Stimulated activated CD8-positive, alpha-beta memory T cell treated with anti-CD3 and anti-CD28 coated beads, Interleukin-4, amount 100 ng/mL, for 24 hours (primary cell): ENCODE results near the gene WDR64.

Experiments used
- DNase-seq: peaks from one replicate; pipeline ENCODE4 v3.0.0-alpha.2; 2020; ENCODE audit warnings: low read depth

Gene WDR64

DNA sequence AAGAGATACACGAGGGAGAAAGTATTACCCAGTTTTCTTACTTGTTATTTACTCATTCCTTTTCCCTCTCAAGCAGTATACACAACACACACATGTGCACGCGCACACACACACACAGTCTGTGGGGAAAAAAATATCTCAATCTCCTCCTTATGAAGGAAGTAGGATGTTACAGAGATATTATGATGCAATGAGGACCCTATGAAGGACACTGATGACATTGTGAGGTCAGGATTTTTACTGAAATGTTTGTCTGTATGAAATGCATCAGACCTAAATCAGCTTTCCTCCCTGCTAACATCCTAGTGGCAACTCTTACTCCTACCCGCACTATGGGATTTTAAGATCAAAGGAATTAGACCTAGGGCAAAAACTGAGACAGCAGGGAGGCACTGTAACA lies at the start of gene WDR64:
Gene WDR64 (plus strand): TSS at position 270 of the 400 bp plus-strand sequence. CDS start 204 bp downstream, outside the sequence.
- DNase-seq = no peak

DNA sequence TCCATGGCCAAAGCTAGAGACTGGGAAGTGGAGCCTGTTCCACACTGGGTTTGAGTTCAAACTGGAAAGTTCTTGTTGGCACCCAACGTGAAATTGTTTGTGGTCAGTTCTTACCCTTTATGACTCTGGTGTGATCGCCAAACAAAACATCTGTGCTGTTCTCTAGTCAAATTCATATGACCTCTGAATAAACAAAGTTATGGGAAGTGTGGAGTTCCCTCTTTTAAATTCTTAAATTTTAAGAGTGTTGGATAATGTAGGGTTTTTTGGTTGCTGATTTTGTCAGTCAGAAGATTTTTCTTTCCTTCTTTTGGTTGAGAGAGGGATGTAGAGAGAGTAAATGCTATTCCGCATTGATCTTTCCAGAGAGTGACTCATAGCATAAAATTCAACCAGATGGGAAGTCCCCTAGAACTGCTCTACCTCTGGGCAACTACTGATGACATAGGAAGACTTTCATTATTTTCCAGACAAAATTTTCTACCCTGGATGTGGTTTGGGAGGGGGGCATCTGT lies 48.3 kb upstream of the WDR64 start:
- no peak for DNase-seq

DNA sequence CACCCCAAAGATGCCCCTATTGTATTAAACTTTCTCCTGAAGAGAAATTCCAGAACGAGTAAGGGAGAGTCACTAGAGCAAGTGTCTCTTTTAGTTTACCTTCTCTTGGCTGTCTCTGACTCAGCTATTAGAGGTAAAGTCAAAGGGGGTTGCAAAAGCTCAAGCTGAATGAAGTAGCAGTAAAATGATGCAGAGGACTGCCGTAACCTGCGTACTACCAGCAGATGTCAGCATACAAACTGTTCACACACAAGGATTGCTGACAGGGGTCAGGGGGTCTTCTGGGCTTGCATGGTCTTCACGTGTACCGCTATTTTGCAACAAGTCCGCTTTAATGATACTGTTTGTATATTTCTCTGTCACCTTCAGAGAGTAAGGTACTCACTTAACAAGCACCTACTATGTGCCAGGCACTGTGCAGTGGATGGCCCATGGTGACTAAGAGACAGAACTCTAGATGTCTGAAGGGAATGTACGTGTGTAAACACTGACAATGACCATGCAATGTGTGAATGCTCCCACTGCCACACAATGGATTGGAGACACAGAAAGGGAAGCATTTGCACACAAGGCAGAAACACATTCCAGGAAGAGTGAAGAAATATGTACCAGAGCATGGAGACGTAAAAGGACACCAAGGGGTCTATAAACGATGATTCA lies 46.8 kb upstream of the WDR64 start:
- DNase-seq = no peak

DNA sequence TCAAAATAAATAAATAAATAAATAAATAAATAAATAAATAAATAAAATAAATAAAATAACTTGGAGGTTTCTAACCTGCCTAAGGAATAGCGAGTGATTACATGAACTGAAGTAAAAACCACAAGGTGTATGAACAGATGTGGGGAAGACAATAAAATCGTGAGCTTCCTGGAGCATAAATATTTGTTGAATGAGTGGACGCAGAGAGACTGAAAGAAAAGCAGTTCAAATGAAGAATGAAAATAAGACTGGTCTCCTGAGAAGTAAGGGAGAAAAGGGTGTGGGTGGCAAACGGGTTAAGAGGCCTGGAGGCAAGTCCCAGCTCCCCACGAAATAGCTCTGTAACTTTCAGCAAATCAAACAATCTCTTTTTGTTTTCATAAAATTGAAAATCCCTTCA lies 45.5 kb upstream of the WDR64 start:
- DNase-seq = no peak

DNA sequence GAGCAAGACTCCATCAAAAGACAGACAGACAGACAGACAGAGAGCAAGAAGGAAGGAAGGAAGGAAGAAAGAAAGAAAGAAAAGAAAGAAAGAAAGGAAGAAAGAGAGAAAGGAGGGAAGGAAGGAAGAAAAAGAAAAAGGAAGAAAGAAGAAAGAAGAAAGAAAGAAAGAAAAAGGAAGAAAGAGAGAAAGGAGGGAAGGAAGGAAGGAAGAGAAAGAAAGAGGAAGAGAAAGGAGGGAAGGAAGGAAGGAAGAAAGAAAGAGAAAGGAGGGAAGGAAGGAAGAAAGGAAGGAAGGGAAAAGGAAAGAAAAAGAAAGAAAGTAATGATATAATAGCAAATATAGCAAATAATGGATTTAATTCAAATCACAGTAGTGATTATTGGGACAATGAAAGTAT lies 44.6 kb upstream of the WDR64 start:
- DNase-seq = no peak

DNA sequence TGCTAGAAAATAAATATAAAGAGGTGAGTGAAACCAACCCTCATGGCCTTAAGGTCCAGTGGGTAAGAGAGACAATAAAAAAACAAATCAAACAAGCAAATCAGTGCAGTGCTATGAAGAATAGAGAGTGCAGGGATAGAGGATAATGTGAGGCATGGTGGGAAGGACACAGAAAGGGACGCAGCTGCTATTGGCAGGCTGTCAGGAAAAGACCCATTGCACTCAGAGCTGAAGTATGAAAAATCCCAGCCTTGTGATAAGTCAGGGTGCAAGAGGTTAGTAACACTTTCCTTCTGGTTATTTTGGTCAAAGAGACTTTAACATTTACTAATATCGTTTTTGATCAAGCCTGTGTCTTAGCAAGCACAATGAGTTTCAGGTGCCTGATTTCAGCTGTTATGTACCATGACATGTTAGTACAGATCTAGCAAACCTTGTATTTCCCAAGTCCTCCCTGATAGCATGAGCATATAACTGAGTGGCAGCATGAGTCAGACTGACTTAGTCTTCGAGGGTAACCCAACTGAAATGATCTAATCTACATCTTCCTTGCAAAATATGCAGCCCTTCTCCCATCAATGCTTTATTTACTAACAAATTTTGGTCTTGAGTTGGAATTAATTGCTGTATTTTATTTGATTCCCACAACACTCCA lies 43.6 kb upstream of the WDR64 start:
- DNase-seq = no peak

DNA sequence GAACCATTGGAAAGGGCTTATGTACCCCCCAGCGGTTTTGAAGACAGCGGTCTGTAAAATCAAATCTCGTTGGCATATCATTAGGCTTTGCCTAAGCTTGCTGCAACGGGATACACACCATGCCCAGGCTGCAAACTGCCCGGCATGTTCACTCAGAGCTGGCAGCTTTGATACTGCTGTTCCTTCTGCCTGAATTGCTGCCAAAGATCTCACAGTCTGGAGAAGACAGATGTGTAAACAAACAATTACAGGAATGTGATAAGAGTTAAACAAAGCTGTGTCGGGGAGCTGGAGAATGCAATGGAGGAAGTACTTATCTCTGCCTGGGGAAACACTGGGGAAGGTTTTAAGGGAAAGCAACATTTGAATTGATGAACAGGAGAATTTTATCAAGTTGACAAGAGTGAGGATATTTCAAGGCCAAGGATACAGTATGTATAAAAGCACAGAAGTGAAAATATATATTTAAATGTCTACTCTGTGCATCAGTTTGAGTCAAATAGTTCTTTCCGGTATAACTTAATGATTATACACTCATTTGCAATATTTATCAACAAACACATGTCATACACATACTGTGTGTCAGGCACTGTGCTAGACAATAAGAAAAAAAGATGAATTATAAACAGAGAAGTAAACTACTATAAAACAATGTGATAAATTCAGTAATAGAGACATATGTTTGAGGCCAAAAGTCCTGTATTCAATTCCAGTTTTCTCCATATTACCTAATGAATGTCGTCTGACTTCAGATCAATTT lies 41.8 kb upstream of the WDR64 start:
- no peak for DNase-seq

DNA sequence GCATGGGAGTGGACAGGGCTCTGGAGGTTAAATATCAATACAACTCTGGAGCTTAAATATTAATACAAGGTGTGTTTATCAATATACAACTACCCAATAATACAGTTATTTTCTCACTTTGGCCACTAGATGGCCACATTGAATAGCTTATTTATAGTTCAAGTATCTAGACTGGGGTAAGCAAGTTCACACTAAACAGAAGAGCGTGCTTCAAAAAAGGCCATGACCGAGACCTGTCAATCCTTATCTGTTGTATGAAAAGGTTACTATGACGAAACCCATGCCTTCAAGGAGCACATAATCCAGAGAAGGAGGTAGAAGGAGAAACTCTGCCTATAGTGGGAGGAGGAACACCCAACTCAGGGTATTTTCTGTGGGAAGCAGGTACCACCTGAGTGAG lies 41.0 kb upstream of the WDR64 start:
- no peak for DNase-seq

DNA sequence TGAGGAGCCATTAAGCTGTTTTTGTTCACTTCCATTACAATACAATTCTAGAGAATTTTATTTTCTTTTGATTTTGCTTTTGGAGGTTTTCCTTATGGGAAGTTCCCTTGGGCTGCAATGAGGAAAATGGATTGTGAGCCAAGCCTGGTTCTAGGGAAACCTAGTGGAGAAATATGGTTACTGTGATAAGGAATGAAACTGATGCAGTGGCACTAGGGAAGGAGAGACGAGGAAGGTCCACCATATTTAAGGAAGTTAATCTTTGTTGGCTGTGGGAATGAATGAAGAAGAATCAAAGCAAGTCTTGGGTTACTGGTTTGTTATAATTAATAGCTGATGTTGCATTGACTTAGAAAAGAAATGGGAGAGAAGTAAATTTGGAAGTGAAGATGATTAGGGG lies 40.3 kb upstream of the WDR64 start:
- DNase-seq = no peak

DNA sequence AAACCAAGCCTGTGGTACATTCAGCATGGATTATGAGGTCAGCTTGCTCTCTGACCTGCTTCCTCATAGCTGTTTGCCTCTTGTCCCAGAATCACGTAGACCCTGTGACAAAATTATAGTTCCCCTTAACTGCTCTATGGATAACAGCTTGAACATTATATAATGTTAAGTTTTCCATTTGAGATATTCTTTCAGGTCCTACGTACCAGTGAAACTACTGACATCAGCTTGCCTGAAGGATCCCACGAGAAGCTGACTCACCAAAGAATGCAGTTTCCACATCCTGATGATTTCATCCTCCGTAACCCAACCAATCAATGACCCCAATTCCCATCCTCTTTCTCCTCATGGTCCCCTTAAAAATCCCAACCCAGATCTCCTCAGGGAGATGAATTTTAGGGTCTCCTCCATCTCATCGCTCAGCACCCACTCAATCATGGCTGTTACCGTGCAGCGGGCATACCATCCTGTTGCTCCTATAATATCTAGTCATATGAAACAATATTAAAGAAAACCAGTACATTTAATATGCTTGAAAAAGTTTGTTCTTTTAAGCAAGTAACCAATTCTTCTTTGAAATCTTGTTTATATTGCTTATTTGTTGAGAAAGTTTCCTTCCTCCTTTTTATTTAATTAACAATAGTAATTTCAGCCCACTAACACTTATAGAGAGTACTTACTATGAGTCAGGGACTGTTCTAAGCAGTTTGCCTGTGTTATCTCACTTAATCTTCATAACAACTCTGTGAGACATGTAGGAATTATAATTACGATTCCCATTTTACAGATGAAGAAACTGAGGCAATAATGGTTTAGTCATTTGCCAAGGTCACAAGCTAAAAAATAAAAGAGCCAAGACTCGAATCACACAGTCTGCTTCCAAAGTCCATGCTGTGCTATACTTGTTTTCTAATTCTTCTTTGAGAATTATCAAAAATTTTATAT lies 39.3 kb upstream of the WDR64 start:
- DNase-seq = no peak

DNA sequence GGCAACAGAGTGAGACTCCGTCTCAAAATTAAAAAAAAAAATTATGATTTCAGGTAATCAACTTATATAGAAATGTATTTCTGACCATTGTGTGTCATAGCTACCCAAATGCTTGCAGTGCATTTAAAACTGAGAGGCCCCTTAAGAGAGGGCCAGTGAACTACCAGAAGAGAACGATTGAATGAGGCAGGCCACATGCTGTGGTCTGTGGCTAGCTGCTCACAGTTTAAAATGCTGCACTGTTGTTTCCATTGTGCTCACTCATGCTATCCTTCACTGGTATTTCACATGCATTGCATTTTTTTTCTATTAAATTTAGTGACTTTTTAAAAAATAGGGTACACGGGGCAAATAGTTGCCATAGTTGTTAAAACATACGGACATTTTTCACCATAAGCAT lies 37.9 kb upstream of the WDR64 start:
- DNase-seq = no peak

DNA sequence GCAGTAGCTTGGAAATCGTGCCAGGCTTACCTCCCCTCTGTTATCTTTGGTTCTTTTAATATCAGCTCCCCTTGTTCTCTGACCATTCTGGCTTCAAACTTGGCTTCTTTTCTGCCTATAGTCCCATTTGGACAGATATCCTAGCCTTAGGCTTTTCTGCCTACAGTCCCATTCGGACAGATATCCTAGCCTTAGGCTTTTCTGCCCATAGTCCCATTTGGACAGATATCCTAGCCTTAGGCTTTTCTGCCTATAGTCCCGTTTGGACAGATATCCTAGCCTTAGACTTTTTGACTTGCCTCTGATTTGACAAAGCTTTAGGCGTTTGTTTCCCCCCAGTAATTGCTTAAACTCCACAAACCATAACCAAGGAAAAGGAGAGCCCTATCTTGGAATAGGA lies 37.5 kb upstream of the WDR64 start:
- no peak for DNase-seq

DNA sequence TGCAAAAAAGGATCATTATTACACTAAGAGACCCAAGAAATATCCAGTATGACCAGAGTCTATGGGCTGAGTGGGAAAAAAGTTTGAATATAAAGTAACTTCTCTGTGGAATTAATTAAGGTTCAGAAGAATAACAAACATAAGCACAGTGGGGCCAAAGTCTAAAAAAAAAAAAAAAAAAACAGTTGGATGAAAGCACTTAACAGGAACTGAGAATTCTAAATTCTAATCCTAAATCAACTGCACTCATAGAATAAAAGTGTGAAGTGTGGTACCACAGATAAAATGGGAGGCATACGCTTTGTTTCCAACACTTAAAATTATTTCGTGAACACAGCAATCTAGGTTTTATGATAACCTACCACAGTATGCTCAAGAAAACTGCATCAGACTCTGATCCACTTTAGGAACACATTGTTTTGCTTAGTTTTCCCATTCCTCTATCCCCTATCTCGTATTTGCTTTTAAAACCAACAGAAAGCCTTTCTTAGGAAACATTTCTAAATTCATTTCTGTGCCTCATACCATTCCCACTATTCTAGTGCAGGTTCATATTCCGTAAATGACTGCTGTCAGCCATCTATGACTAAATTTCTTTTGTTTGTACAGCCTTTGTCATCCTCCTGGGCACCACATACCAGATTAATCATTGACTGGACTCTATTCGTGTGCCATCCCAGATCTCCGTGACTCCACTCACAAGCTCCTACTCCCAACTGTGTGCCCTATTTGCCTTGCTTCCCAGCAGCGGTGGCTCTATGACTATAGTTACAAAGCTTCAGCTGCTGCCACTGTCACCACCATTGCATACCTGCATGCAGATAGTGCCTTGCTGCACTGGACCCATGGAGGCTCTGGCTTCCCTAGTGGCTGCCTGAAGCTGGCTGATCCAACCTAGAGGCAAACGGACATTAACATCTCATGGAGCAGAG lies 36.8 kb upstream of the WDR64 start:
- no peak for DNase-seq

DNA sequence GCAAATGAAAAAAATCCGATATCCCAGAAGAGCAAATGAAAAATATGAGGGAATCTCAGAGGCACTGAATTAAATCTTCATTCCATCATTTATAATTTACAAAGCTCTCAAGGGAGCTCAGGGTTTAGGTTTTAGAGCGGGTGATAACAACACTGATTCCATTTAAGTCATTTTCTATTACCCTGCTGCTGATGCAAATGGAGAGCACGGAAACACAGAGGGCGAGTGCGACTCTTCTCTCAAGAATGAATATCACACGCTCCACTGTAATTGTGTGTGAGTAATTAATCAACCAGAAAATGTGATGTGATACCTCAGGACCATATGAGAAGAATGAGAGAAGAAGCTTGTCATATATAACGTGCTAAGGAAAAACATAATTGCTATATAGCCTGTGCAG lies 34.7 kb upstream of the WDR64 start:
- no peak for DNase-seq

DNA sequence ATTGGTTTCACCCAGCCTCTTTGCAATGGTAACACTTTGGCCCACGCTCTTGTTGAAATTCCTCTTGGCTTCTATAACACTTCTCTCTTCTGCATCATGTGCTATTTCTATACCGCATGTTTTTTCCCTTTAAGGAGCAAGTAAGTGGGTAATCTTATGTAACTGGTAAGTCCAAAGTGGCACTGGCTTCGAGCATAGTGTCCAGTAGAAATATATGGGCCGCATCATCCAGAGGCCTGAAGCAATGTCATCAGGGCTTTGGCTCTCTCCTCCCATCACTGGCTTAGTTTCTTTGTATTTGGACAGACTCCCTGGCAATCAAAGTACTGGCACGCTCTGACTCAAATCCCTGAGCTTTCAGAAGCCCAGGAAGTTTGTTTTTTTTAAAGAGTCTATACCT lies 29.4 kb upstream of the WDR64 start:
- no peak for DNase-seq

DNA sequence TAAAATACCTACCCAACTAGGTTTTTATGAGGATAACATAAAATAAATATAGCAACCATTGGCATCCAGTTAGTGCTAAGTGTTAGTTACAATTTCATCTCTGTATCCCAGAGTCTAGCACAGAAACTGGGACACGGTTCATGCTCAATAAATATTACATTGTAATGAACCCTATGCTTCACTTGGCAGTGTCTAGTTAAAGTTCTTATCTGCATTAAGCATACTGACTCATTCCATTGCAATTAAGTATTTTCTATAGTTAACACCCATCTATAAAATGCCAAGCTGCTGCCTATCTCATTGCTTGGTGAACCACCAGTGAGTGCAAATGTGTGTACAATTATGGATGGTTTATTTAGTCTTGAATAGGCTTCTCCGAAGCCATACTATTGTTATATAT lies 27.1 kb upstream of the WDR64 start:
- no peak for DNase-seq

DNA sequence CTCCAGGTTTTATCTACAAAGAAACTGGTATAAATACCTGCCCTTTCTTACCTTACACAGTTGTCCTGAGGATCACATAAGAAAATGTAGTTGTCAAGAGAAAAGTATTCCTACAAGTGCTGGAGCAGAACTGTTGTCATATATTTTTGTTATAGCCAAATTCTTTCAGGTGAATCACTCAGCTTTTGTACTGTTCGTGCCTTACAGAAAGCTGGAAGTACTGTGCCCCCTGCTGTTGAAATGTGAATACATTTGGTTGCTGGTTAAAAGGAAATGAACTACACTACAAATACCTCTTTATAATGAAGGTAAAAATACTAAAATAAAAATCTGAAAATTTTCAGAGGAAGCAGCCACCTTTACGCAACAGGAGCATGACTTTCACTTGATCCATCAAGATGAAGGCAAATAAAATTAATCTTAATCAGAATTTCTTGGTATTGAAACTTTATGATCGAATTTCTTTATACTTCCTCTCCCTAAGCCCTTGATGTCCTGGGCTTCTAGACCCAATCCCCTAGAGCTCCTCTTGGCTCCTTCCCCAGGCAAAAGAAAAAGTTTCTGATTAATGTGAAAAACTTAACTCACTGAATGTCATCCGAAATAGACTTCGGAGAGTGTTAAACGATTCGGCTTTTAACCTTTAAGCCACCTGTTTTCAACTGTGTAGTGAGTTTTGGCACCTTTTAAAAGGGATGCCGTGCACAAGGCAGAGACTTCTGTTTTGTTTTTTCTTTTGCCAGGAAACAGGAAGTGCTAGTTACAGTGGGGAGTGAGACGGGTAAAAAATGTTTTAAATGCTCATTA lies 24.4 kb upstream of the WDR64 start:
- no peak for DNase-seq

DNA sequence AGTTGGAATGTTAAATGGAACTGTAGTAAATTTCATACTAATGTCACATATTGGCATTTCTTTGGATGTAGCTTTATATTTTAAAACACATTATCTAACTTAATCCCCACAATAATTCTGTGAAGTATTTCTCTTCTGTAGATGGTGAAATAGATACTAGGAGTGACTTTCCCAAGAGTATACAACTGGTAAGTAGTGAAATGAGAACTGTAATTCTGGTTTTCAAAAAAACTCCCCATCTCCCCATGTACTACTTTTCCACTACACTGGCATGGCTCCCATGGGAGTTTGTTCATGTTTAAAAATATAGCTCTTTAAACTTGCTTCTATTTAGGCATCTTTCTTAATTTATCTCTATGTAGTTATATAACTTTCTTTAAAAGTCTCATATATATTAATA lies 22.1 kb upstream of the WDR64 start:
- no peak for DNase-seq

DNA sequence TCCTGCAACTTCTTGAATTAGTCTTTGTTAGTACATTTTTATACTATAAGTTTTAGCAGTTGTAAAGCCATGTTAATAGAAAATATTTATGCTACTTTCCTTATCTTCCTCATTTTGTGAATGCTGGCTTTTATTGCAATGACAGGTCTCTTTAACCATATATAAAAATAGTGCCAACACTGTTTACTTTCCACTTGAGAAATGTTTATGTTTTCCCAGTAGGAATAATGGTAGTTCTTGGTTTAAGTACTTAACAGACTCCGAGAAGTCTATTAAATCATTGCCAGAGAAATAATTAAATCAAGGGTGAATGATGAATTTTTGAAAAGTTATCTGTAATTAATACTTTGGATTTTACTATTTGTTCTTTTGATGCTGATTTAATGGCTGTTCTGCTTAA lies 21.6 kb upstream of the WDR64 start:
- DNase-seq = no peak

DNA sequence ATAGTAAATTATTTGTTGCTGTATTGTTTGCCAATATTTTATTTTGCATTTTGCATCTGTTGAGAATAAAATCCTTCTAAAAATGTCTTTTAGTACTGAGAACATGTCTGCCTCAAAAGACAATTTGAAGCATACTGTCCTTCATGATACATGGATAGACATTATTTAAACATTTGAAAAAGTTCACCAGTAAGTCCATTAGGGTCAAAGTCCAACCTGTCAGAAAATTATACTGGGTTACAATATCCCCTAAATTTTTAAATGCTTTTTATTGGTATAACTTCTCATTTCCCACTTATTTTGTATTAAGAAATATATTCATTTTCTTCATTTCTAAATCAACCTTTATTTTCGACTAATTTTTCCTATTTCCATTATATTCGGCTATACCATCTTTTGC lies 21.2 kb upstream of the WDR64 start:
- DNase-seq = no peak
